PC-3 (cell line): ENCODE measurements around the gene PSMD5. TPM values are rescaled to one million over a fixed set of nuclear protein-coding genes. Genes with fewer than 3 reads are reported as not detected.
A peak's percentile ranks its signal among the peaks of the same experiment; 100 is the strongest.

Source experiments
- ATAC-seq: fragments of 200-7000 bp; cut with Tn5 transposase; 2 replicates; pipeline ENCODE4 v1.9.1; 2020; ENCODE audit warnings: mild to moderate bottlenecking, moderate library complexity
- BruUV-seq: library from RNA; stranded (reverse); fragments of 400-500 nt; replicated peaks from 2 replicates; lab custom pipeline; 2021; lab: Mats Ljungman, UMichigan
- CTCF ChIA-PET: fragments of 300-600 bp; sonication (Branson Sonifier 250); formaldehyde crosslinking; loops from one replicate; lab custom pipeline; 2022; ENCODE audit warnings: antibody characterized with exemption; lab: Charles Lee
- POLR2A ChIA-PET: fragments of 300-600 bp; sonication (Branson Sonifier 250); formaldehyde crosslinking; loops from one replicate; lab custom pipeline; 2022; ENCODE audit warnings: antibody characterized with exemption; ENCODE audit not compliant: unreplicated experiment; lab: Charles Lee
- DNase-seq: peaks from one replicate; pipeline ENCODE4 v3.0.0-alpha.2; 2015
- H2AFZ ChIP-seq: fragments of 300-600 bp; sonication (generic); 2 replicates; pipeline ENCODE4 v1.6.0; 2016; ENCODE audit warnings: antibody characterized with exemption, low read length
- H3F3A ChIP-seq: fragments of 300-600 bp; sonication (generic); one replicate; pipeline ENCODE4 v1.6.0; 2017; ENCODE audit warnings: antibody characterized with exemption, low read length, control low read depth, mild to moderate bottlenecking; ENCODE audit not compliant: unreplicated experiment
- H3K27ac ChIP-seq: fragments of 300-600 bp; sonication (generic); 2 replicates; pipeline ENCODE4 v1.5.1; 2016; ENCODE audit warnings: mild to moderate bottlenecking, low read length
- H3K27me3 ChIP-seq: fragments of 300-600 bp; sonication (generic); 2 replicates; pipeline ENCODE4 v1.6.1; 2016; ENCODE audit warnings: low read length, mixed read lengths
- H3K36me3 ChIP-seq: fragments of 300-600 bp; sonication (generic); 2 replicates; pipeline ENCODE4 v1.6.1; 2016; ENCODE audit warnings: low read depth, mixed run types, low read length, mixed read lengths
- H3K4me1 ChIP-seq: fragments of 300-600 bp; sonication (generic); 2 replicates; pipeline ENCODE4 v1.5.1; 2016; ENCODE audit warnings: low read length; ENCODE audit not compliant: insufficient read depth
- H3K4me2 ChIP-seq: fragments of 300-600 bp; sonication (generic); 2 replicates; pipeline ENCODE4 v1.6.0; 2016; ENCODE audit warnings: low read length
- H3K4me3 ChIP-seq: fragments of 300-600 bp; sonication (generic); 2 replicates; pipeline ENCODE4 v1.5.1; 2016; ENCODE audit warnings: mild to moderate bottlenecking, low read length, mixed read lengths
- H3K79me2 ChIP-seq: fragments of 300-600 bp; sonication (generic); 2 replicates; pipeline ENCODE4 v1.6.1; 2017; ENCODE audit warnings: low read length, mixed read lengths
- H3K9ac ChIP-seq: fragments of 300-600 bp; sonication (generic); 2 replicates; pipeline ENCODE4 v1.6.0; 2016; ENCODE audit warnings: mild to moderate bottlenecking, low read length
- H3K9me2 ChIP-seq: fragments of 300-600 bp; sonication (generic); replicated peaks from 2 replicates; pipeline ENCODE4 v1.6.1; 2016; ENCODE audit warnings: mixed run types, low read length, mixed read lengths
- H3K9me3 ChIP-seq: fragments of 300-600 bp; sonication (generic); 2 replicates; pipeline ENCODE4 v1.6.1; 2016; ENCODE audit warnings: low read length, mixed read lengths
- H4K20me1 ChIP-seq: fragments of 300-600 bp; sonication (generic); 2 replicates; pipeline ENCODE4 v1.6.1; 2016; ENCODE audit warnings: low read length, mixed read lengths
- EZH2 ChIP-seq: fragments of 300-600 bp; sonication (generic); IDR thresholded peaks from one replicate; pipeline ENCODE4 v1.6.1; 2017; ENCODE audit warnings: antibody characterized with exemption, mild to moderate bottlenecking, low read length; ENCODE audit not compliant: unreplicated experiment
- EZH2phosphoT487 ChIP-seq: fragments of 300-600 bp; sonication (generic); IDR thresholded peaks from 2 replicates; pipeline ENCODE4 v1.6.1; 2018; ENCODE audit warnings: mild to moderate bottlenecking, antibody characterized with exemption, low read length, borderline replicate concordance
- intact Hi-C: fragments of 100-400 bp; cut with micrococcal nuclease; formaldehyde crosslinking; loops from 2 replicates; pipeline ENCODE4 v1.9.0; 2023
- total RNA-seq: library from RNA; depleted of rRNA; stranded (reverse); fragments of >200 nt; gene quantifications from 2 replicates; pipeline ENCODE4 v1.2.3, GENCODE V29; 2014
- TF ChIP-seq, protein P1 (sequence below): fragments of 300-600 bp; sonication (generic); conservative IDR thresholded peaks from 2 replicates; pipeline ENCODE4 v1.5.1; 2017; ENCODE audit warnings: antibody characterized with exemption, low read depth, mild to moderate bottlenecking, low read length

The PSMD5 gene
- total RNA-seq, 1 experiment from 2014 or later, result 23.4 TPM

DNA sequence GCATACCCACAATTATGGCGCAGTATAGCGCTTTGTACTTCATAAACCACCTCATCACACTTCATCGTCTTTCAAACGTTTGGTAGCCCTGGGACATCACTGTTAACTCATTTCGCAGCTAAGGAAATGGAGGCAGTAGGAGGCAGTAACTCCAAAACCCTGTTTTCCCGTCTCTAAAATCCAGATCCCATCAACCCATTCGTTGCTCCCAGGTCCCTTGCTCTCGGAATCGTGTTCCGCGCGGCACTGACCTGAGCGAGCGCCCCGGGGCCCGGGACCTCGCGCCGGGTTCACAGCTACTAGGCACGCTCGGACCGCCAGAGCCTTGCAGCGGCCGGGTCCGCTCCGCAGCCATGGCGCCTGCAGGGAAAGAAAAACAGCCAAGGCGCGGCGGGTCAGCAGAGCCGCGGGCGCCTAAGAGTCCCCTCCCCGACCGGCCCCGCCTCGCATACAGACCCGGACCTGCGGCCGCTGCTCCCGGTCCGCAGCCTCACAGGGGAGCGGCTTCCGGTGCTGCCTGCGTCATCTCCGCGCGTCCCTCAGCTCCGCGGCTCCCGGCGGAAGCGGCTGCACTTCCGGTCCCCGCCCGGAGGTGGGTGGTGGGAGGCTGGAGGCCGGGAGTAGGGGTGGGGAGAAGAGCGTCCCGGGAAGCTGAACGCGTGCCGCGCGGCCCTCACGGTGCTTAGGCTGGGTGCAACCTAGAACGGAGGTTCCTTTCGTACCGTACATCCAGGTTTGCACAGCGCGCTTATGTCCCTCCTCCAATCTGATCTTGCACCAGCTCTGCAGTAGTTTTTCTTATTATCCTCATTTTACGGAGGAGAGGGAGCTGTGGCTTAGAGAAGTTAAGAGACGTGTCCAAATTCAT lies 49.6 kb downstream of the PSMD5 start, which contains the start of gene FBXW2:
FBXW2 (minus strand) TSS at position 519 of the 868 bp plus-strand sequence. CDS start 5,158 bp downstream, outside the sequence.
- Histone ChIP-seq H3K4me2 (peak within 1 kb of the TSS; percentile 98), H3K9me2 (no peaks in the 10 kb centered on the region), H3K9me3 (no peaks in the 10 kb centered on the region), H3F3A (no peaks in the 10 kb centered on the region), H3K4me1 (peaks cover 18% of the 10 kb centered on the region), H2AFZ (peak within 1 kb of the TSS; percentile 96), H3K9ac (peak within 1 kb of the TSS; percentile 98), H3K4me3 (peak within 1 kb of the TSS; percentile 99), H3K27me3 (no peaks in the 10 kb centered on the region), H3K36me3 (peaks cover 8% of the 10 kb centered on the region; the same call in 1 of the 2 replicates), H3K27ac (peak within 1 kb of the TSS; percentile 63), H3K79me2 (peaks cover 63% of the 10 kb centered on the region), H4K20me1 (peaks cover 6% of the 10 kb centered on the region; the same call in 1 of the 2 replicates)
- peak; percentile 85 for DNase-seq
- intact Hi-C loops, result no loop called here
- TF ChIP-seq EZH2 (no peak), EZH2phosphoT487 (no peak)
- TF ChIP-seq, protein P1, sequence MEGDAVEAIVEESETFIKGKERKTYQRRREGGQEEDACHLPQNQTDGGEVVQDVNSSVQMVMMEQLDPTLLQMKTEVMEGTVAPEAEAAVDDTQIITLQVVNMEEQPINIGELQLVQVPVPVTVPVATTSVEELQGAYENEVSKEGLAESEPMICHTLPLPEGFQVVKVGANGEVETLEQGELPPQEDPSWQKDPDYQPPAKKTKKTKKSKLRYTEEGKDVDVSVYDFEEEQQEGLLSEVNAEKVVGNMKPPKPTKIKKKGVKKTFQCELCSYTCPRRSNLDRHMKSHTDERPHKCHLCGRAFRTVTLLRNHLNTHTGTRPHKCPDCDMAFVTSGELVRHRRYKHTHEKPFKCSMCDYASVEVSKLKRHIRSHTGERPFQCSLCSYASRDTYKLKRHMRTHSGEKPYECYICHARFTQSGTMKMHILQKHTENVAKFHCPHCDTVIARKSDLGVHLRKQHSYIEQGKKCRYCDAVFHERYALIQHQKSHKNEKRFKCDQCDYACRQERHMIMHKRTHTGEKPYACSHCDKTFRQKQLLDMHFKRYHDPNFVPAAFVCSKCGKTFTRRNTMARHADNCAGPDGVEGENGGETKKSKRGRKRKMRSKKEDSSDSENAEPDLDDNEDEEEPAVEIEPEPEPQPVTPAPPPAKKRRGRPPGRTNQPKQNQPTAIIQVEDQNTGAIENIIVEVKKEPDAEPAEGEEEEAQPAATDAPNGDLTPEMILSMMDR, result no peak
- BruUV-seq, result no TSS peak
- ATAC-seq, result peak; percentile 96
- ChIA-PET POLR2A (interaction anchor here (0.6 to 1.1 kb wide), 2 partner anchors 62 to 359 kb away, joined by 3 to 4 read pairs; no protein-coding TSS in a partner anchor), CTCF (no interaction called here)

DNA sequence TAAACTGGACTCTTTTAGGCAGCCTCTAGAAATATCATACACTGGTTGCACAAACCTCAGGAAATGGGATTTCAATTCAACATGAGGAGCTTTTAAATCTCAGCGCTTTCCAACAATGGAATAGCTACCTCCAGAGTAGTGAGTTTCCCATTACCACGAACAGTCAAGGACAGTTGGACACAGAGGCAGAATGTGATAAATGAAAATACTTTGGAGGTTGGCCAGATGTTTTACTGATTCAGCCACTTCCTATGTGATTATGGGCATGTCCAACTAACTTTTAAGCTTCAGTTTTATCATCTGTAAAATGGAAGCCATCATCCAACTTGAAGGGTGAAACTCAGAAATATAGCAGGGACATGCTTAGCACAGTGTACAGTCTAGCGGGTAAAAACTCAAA lies 51.6 kb downstream of the PSMD5 start:
- intact Hi-C loops, result no loop called here
- Histone ChIP-seq H3K4me3 (peak overlapping the region; percentile 21; the same call in 1 of the 2 replicates), H4K20me1 (peaks cover 6% of the 10 kb centered on the region; the same call in 1 of the 2 replicates), H3K9me3 (no peaks in the 10 kb centered on the region), H3K9ac (no peak overlapping the region), H2AFZ (no peak overlapping the region), H3K9me2 (no peaks in the 10 kb centered on the region), H3K27ac (no peak overlapping the region), H3K4me1 (peaks cover 18% of the 10 kb centered on the region), H3K27me3 (no peaks in the 10 kb centered on the region), H3K79me2 (peaks cover 78% of the 10 kb centered on the region), H3F3A (no peaks in the 10 kb centered on the region), H3K36me3 (peaks cover 18% of the 10 kb centered on the region; the same call in 1 of the 2 replicates), H3K4me2 (peak overlapping the region; percentile 98)
- ATAC-seq, result no peak
- ChIA-PET CTCF (no interaction called here), POLR2A (no interaction called here)
- BruUV-seq, result no TSS peak
- DNase-seq, result peak; percentile 2
- TF ChIP-seq EZH2phosphoT487 (no peak), EZH2 (no peak)
- TF ChIP-seq, protein P1, result no peak
